Measurements from ENCODE around the gene ITGA7.

DNA sequence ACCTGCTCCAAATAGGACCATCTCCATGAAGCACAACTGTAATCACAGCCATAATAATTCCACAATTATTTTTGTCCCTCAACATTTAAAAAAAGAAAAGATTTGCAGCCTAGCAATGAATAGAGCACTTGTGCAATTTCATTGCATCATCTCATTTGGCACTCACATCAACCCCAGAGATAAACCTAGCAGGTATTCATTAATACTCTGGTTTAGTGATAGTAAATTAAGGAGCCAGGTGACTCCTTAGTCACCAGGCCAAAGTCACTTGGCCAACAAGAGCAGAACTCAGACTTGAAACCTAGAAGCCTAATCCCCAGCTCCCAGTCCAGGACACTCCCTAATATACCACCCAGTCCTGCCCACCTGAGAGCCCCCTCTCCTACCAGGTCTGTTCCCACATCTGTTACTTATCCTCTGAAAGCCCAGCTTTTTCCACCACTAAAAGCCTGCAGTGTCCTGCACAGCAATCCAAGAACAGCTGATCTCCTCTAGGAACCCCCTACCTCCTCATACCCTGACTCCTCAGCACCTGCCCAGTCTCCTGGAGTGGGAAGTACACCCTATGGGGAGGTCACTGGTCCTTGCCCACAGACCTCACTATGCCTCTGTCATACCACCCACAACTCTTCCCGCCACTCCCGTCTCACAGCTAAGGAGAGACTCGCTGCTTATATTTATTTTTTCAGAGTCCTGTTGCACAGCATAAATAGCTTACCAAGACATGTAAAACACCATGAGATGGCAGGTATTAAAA, 48.9 kb downstream of the ITGA7 start:
- TF ChIP-seq TEAD4 (IDR thresholded peaks at IDR 0.05) = no peak
- no peak for TF ChIP-seq TCF12 (IDR thresholded peaks at IDR 0.05; ENCODE audit: low read depth)
- no peak for TF ChIP-seq EP300 (IDR thresholded peaks at IDR 0.05; ENCODE audit: borderline replicate concordance)
- no peak for TF ChIP-seq CEBPB (IDR thresholded peaks at IDR 0.05)

Data from Ishikawa (cell line).